ENCODE data around the gene MIOX.

- TF ChIP-seq CTCF (IDR thresholded peaks at IDR 0.05 in 4 of 5, conservative IDR thresholded peaks at IDR 0.05 in 1 of 5) (no peak), POLR2A (IDR thresholded peaks at IDR 0.05) (no peak)
Observed at GRCh38 chr22:50488006-50488677, 1.5 kb downstream of the MIOX start.
